Ishikawa (cell line): ENCODE data around the gene PRKCE.

Experiments
- CEBPB ChIP-seq: IDR thresholded peaks from 2 replicates; pipeline ENCODE4 v1.6.1; 2012
- CREB1 ChIP-seq: IDR thresholded peaks from 2 replicates; pipeline ENCODE4 v1.6.1; 2012; ENCODE audit warnings: low read depth
- EGR1 ChIP-seq: IDR thresholded peaks from 2 replicates; pipeline ENCODE4 v1.6.1; 2012
- EP300 ChIP-seq: IDR thresholded peaks from 2 replicates; pipeline ENCODE4 v1.6.1; 2012; ENCODE audit warnings: borderline replicate concordance
- FOXM1 ChIP-seq: IDR thresholded peaks from 2 replicates; pipeline ENCODE4 v1.6.1; 2012; ENCODE audit warnings: low read depth, borderline replicate concordance
- NFIC ChIP-seq: IDR thresholded peaks from 2 replicates; pipeline ENCODE4 v1.6.1; 2012
- RAD21 ChIP-seq: IDR thresholded peaks from 2 replicates; pipeline ENCODE4 v1.6.1; 2012; ENCODE audit warnings: low read depth
- TAF1 ChIP-seq: IDR thresholded peaks from 2 replicates; pipeline ENCODE4 v1.6.1; 2012; ENCODE audit warnings: low read depth, mild to moderate bottlenecking
- TEAD4 ChIP-seq: IDR thresholded peaks from 2 replicates; pipeline ENCODE4 v1.6.1; 2012
- YY1 ChIP-seq: IDR thresholded peaks from 2 replicates; pipeline ENCODE4 v1.6.1; 2012; ENCODE audit warnings: low read depth
- ZBTB7A ChIP-seq: IDR thresholded peaks from 2 replicates; pipeline ENCODE4 v1.6.1; 2012; ENCODE audit warnings: low read depth
- TF ChIP-seq, protein P1 (sequence below): IDR thresholded peaks from 2 replicates; pipeline ENCODE4 v1.6.1; 2012; ENCODE audit warnings: low read depth, mild to moderate bottlenecking
- TF ChIP-seq, protein P2 (sequence below): IDR thresholded peaks from 2 replicates; pipeline ENCODE4 v1.6.1; 2012
- TF ChIP-seq, protein P3 (sequence below): IDR thresholded peaks from 2 replicates; pipeline ENCODE4 v1.6.1; 2012

DNA sequence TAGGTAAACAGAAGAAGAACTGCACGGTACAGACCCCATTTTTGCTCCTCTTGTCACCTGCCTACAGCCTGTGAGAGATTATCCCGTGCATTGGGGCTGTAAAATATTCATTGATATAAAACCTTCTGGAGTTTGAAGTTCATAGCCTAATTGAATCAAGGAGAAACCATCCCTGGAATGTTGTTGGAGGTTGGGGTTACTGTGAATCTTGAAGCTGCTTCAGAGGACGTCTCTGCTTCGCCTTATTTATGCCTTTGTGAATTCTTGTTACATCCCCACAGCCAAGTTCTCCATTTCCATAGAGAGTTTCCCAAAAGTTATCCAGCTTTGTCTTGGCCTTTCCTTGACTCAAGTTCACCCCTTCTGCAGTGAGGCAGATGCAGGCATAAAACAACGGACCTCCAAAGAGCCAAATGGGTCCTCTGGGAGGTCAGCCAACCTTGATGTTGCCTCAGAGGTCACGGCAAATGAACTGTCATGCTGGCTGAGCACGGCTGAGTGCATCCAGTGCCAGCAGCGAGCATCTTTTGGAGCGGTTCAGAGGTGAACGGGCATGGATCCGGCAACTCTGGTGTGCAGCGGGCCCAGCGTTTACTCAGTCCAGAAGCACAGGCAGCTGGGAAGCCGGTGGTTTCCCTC, 317.6 kb downstream of the PRKCE start:
- no peak for TF ChIP-seq EP300
- no peak for TF ChIP-seq EGR1
- TF ChIP-seq TEAD4: no peak
- TF ChIP-seq, protein P1, sequence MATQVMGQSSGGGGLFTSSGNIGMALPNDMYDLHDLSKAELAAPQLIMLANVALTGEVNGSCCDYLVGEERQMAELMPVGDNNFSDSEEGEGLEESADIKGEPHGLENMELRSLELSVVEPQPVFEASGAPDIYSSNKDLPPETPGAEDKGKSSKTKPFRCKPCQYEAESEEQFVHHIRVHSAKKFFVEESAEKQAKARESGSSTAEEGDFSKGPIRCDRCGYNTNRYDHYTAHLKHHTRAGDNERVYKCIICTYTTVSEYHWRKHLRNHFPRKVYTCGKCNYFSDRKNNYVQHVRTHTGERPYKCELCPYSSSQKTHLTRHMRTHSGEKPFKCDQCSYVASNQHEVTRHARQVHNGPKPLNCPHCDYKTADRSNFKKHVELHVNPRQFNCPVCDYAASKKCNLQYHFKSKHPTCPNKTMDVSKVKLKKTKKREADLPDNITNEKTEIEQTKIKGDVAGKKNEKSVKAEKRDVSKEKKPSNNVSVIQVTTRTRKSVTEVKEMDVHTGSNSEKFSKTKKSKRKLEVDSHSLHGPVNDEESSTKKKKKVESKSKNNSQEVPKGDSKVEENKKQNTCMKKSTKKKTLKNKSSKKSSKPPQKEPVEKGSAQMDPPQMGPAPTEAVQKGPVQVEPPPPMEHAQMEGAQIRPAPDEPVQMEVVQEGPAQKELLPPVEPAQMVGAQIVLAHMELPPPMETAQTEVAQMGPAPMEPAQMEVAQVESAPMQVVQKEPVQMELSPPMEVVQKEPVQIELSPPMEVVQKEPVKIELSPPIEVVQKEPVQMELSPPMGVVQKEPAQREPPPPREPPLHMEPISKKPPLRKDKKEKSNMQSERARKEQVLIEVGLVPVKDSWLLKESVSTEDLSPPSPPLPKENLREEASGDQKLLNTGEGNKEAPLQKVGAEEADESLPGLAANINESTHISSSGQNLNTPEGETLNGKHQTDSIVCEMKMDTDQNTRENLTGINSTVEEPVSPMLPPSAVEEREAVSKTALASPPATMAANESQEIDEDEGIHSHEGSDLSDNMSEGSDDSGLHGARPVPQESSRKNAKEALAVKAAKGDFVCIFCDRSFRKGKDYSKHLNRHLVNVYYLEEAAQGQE: no peak
- no peak for TF ChIP-seq ZBTB7A
- TF ChIP-seq TAF1: no peak
- no peak for TF ChIP-seq YY1
- no peak for TF ChIP-seq NFIC
- TF ChIP-seq, protein P2, sequence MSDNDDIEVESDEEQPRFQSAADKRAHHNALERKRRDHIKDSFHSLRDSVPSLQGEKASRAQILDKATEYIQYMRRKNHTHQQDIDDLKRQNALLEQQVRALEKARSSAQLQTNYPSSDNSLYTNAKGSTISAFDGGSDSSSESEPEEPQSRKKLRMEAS: no peak
- TF ChIP-seq CREB1: no peak
- TF ChIP-seq, protein P3, sequence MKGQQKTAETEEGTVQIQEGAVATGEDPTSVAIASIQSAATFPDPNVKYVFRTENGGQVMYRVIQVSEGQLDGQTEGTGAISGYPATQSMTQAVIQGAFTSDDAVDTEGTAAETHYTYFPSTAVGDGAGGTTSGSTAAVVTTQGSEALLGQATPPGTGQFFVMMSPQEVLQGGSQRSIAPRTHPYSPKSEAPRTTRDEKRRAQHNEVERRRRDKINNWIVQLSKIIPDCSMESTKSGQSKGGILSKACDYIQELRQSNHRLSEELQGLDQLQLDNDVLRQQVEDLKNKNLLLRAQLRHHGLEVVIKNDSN: no peak
- no peak for TF ChIP-seq CEBPB
- TF ChIP-seq RAD21: no peak
- no peak for TF ChIP-seq FOXM1
